Measurements from ENCODE around the gene EEF1G.

- TF ChIP-seq POLR2A (IDR thresholded peaks at IDR 0.05): no peak
- no peak for TF ChIP-seq CTCF (IDR thresholded peaks at IDR 0.05)
These were observed 32.2 kb upstream of the EEF1G start for GRCh38 chr11:62605902-62606301.
